H9 (cell line): ENCODE measurements around the gene SPINK13. TPM values are rescaled to one million over a fixed set of nuclear protein-coding genes. Genes with fewer than 3 reads are reported as not detected.

Experiments used
- DNase-seq: peaks from one replicate; pipeline ENCODE4 v3.0.0-alpha.2; 2017
- H2AFZ ChIP-seq: one replicate; pipeline ENCODE4 v1.6.1; 2013; ENCODE audit warnings: mild to moderate bottlenecking, low read length, control low read depth, moderate library complexity
- H2AK5ac ChIP-seq: 2 replicates; pipeline ENCODE4 v1.6.1; 2013; ENCODE audit warnings: low read length, control low read depth, mixed read lengths; ENCODE audit not compliant: insufficient read length
- H2BK120ac ChIP-seq: one replicate; pipeline ENCODE4 v1.6.1; 2013; ENCODE audit warnings: low read depth, mild to moderate bottlenecking, low read length, control low read depth, inconsistent platforms; ENCODE audit not compliant: poor library complexity, severe bottlenecking
- H2BK12ac ChIP-seq: 2 replicates; pipeline ENCODE4 v1.6.1; 2013; ENCODE audit warnings: low read length, control low read depth, mixed read lengths, low read depth; ENCODE audit not compliant: insufficient read length
- H2BK15ac ChIP-seq: 2 replicates; pipeline ENCODE4 v1.6.1; 2013; ENCODE audit warnings: low read depth, low read length, control low read depth
- H2BK20ac ChIP-seq: one replicate; pipeline ENCODE4 v1.6.1; 2013; ENCODE audit warnings: low read depth, mild to moderate bottlenecking, low read length, control low read depth, inconsistent platforms; ENCODE audit not compliant: poor library complexity, severe bottlenecking
- H2BK5ac ChIP-seq: 2 replicates; pipeline ENCODE4 v1.6.1; 2013; ENCODE audit warnings: low read length, control low read depth, mixed read lengths; ENCODE audit not compliant: insufficient read length
- H3K14ac ChIP-seq: 2 replicates; pipeline ENCODE4 v1.6.1; 2013; ENCODE audit warnings: low read length, control low read depth; ENCODE audit not compliant: insufficient read depth
- H3K18ac ChIP-seq: 2 replicates; pipeline ENCODE4 v1.6.1; 2013; ENCODE audit warnings: low read depth, mild to moderate bottlenecking, mixed read lengths, low read length, control low read depth; ENCODE audit not compliant: insufficient read length
- H3K23ac ChIP-seq: 2 replicates; pipeline ENCODE4 v1.6.1; 2013; ENCODE audit warnings: low read length, control low read depth, mixed read lengths, low read depth; ENCODE audit not compliant: insufficient read length
- H3K23me2 ChIP-seq: 2 replicates; pipeline ENCODE4 v1.6.1; 2013; ENCODE audit warnings: low read depth, mild to moderate bottlenecking, mixed read lengths, low read length, control low read depth; ENCODE audit not compliant: insufficient read length, poor library complexity, severe bottlenecking
- H3K27ac ChIP-seq: 2 replicates; pipeline ENCODE4 v1.5.1; 2013; ENCODE audit warnings: low read length, control low read depth, mixed read lengths, low read depth; ENCODE audit not compliant: insufficient read length
- H3K27me3 ChIP-seq: 2 replicates; pipeline ENCODE4 v1.6.1; 2013; ENCODE audit warnings: low read length, control low read depth, inconsistent platforms; ENCODE audit not compliant: insufficient read depth
- H3K4ac ChIP-seq: 2 replicates; pipeline ENCODE4 v1.6.1; 2013; ENCODE audit warnings: low read depth, mild to moderate bottlenecking, control low read depth, inconsistent platforms, low read length, moderate library complexity
- H3K4me1 ChIP-seq: 2 replicates; pipeline ENCODE4 v1.6.1; 2013; ENCODE audit warnings: low read length, control low read depth, inconsistent platforms; ENCODE audit not compliant: insufficient read depth
- H3K4me2 ChIP-seq: 2 replicates; pipeline ENCODE4 v1.6.1; 2013; ENCODE audit warnings: low read length, control low read depth, mixed read lengths; ENCODE audit not compliant: insufficient read length, insufficient read depth
- H3K56ac ChIP-seq: 2 replicates; pipeline ENCODE4 v1.6.1; 2013; ENCODE audit warnings: low read depth, mild to moderate bottlenecking, mixed read lengths, low read length, control low read depth; ENCODE audit not compliant: insufficient read length
- H3K79me1 ChIP-seq: 2 replicates; pipeline ENCODE4 v1.6.1; 2013; ENCODE audit warnings: low read depth, mild to moderate bottlenecking, moderate library complexity, low read length, control low read depth, inconsistent platforms; ENCODE audit not compliant: insufficient read depth, poor library complexity, severe bottlenecking
- H3K79me2 ChIP-seq: 2 replicates; pipeline ENCODE4 v1.6.1; 2013; ENCODE audit warnings: low read length, control low read depth, inconsistent platforms; ENCODE audit not compliant: insufficient read depth
- H3K9ac ChIP-seq: 2 replicates; pipeline ENCODE4 v1.6.1; 2013; ENCODE audit warnings: low read length, control low read depth, mixed read lengths; ENCODE audit not compliant: insufficient read length; ENCODE audit errors: extremely low read depth
- H3K9me3 ChIP-seq: one replicate; pipeline ENCODE4 v1.6.1; 2013; ENCODE audit warnings: low read depth, low read length, inconsistent platforms; ENCODE audit not compliant: control insufficient read depth
- H3T11ph ChIP-seq: one replicate; pipeline ENCODE4 v1.6.1; 2013; ENCODE audit warnings: mild to moderate bottlenecking, low read length, control low read depth, inconsistent platforms
- H4K20me1 ChIP-seq: one replicate; pipeline ENCODE4 v1.6.1; 2013; ENCODE audit not compliant: control insufficient read depth, insufficient read length, insufficient read depth
- H4K5ac ChIP-seq: 2 replicates; pipeline ENCODE4 v1.6.1; 2013; ENCODE audit warnings: low read depth, mild to moderate bottlenecking, mixed read lengths, low read length, control low read depth; ENCODE audit not compliant: insufficient read length
- H4K8ac ChIP-seq: replicated peaks from 2 replicates; pipeline ENCODE4 v1.6.1; 2013; ENCODE audit warnings: low read length, control low read depth, mixed read lengths, low read depth; ENCODE audit not compliant: insufficient read length
- H4K91ac ChIP-seq: 2 replicates; pipeline ENCODE4 v1.6.1; 2013; ENCODE audit warnings: low read depth, mild to moderate bottlenecking, moderate library complexity, mixed read lengths, low read length, control low read depth; ENCODE audit not compliant: insufficient read length
- H3K27ac Mint-ChIP-seq, 3 experiments: 2 replicates in 2 of 3; 3 replicates in 1 of 3; pipeline ENCODE4 v1.8.0; 2020 to 2021; ENCODE audit warnings: mixed read lengths in 3 of 3, mild to moderate bottlenecking in 1 of 3, moderate library complexity in 1 of 3
- H3K27me3 Mint-ChIP-seq: 2 replicates; pipeline ENCODE4 v1.8.0; 2021; ENCODE audit warnings: low read depth, mild to moderate bottlenecking, moderate library complexity, mixed read lengths
- H3K36me3 Mint-ChIP-seq, 3 experiments: 2 replicates in 2 of 3; 3 replicates in 1 of 3; pipeline ENCODE4 v1.8.0; 2020 to 2021; ENCODE audit warnings: low read depth in 3 of 3, mixed read lengths in 3 of 3; ENCODE audit not compliant: insufficient read depth in 1 of 3
- H3K4me1 Mint-ChIP-seq, 2 experiments: 2 replicates each; pipeline ENCODE4 v1.8.0; 2020; ENCODE audit warnings: mixed read lengths in 2 of 2
- H3K4me3 Mint-ChIP-seq, 2 experiments: 2 replicates in 1 of 2; 3 replicates in 1 of 2; pipeline ENCODE4 v1.8.0; 2020 to 2021; ENCODE audit warnings: mild to moderate bottlenecking in 2 of 2, mixed read lengths in 2 of 2, moderate library complexity in 1 of 2
- H3K9me3 Mint-ChIP-seq, 2 experiments: 2 replicates in 1 of 2; 3 replicates in 1 of 2; pipeline ENCODE4 v1.8.0; 2020; ENCODE audit warnings: mild to moderate bottlenecking in 2 of 2, mixed read lengths in 2 of 2, moderate library complexity in 1 of 2
- WGBS: extraction: QIAGEN DNeasy Blood & Tissue Kit; methylation state at CpG from one replicate; pipeline ENCODE4 v1.1.7; 2013; ENCODE audit warnings: missing lambda C conversion rate, low lambda C conversion rate, mixed read lengths; ENCODE audit not compliant: insufficient read length; ENCODE audit errors: extremely low coverage; 5-methylcytosine and 5-hydroxymethylcytosine counted together
- total RNA-seq: library from RNA; stranded (reverse); gene quantifications from 2 replicates; pipeline ENCODE4 v1.2.1, GENCODE V29; 2021
- TF ChIP-seq, protein P1 (sequence below): fragments of 200-600 bp; sonication (generic); conservative IDR thresholded peaks from 3 replicates; pipeline ENCODE4 v1.8.0; 2021; ENCODE audit warnings: antibody characterized with exemption, mild to moderate bottlenecking

Gene SPINK13
- total RNA-seq, 1 experiment from 2014 or later = not detected

DNA sequence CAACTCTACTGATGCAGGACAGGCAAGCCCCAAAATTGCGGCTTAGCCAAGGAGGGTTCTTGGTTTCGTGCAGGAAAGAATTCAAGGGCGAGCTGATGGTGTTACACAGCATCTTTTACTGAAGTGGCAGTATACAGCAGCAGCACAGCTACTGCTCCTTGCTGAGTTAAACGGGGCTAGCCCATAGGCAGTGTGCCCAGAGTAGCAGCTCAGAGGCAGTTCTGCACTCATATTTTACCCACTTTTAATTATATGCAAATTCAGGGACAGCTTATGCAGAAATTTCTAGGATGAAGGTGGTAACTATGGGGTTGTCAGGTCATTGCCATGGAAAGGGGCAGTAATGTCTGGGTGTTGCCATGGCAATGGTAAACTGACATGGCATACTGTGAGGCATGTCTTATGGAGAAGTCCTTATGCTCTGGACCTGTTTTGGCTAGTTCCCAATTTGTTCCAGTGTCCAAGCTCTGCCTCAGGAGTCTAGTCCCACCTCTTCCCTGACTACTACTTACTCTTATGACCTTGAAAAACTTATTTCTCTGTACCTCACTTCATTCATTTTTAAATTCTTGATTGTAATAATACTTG is 64.8 kb downstream of the SPINK13 start:
- WGBS = no CpG with 5 or more reads among the region's 4 CpGs
- DNase-seq = no peak
- no peak overlapping the region for H3K27ac ChIP-seq
- H2BK20ac ChIP-seq = no peak overlapping the region
- H3K4me1 ChIP-seq = no peaks in the 10 kb centered on the region
- no peak overlapping the region for H2BK15ac ChIP-seq
- Mint-ChIP-seq H3K4me3 (no peak overlapping the region), H3K9me3 (peaks cover 12 to 16% of the 10 kb centered on the region in 2 experiments), H3K4me1 (no peaks in the 10 kb centered on the region), H3K36me3 (peaks cover 0 to 10% (median 0%) of the 10 kb centered on the region in 3 experiments; a peak in 3 of 7 replicates), H3K27me3 (peaks cover 13% of the 10 kb centered on the region), H3K27ac (no peak overlapping the region)
- no peak overlapping the region for H3K14ac ChIP-seq
- no peak overlapping the region for H3K23ac ChIP-seq
- H3K9ac ChIP-seq = no peak overlapping the region
- H4K8ac ChIP-seq = no peak overlapping the region
- no peak overlapping the region for H4K5ac ChIP-seq
- no peaks in the 10 kb centered on the region for H4K20me1 ChIP-seq
- TF ChIP-seq, protein P1, sequence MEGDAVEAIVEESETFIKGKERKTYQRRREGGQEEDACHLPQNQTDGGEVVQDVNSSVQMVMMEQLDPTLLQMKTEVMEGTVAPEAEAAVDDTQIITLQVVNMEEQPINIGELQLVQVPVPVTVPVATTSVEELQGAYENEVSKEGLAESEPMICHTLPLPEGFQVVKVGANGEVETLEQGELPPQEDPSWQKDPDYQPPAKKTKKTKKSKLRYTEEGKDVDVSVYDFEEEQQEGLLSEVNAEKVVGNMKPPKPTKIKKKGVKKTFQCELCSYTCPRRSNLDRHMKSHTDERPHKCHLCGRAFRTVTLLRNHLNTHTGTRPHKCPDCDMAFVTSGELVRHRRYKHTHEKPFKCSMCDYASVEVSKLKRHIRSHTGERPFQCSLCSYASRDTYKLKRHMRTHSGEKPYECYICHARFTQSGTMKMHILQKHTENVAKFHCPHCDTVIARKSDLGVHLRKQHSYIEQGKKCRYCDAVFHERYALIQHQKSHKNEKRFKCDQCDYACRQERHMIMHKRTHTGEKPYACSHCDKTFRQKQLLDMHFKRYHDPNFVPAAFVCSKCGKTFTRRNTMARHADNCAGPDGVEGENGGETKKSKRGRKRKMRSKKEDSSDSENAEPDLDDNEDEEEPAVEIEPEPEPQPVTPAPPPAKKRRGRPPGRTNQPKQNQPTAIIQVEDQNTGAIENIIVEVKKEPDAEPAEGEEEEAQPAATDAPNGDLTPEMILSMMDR = no peak
- no peak overlapping the region for H2BK120ac ChIP-seq
- H3K4ac ChIP-seq = no peak overlapping the region
- no peaks in the 10 kb centered on the region for H3K23me2 ChIP-seq
- H2AFZ ChIP-seq = no peak overlapping the region
- H3K79me2 ChIP-seq = no peaks in the 10 kb centered on the region
- no peak overlapping the region for H3K4me2 ChIP-seq
- H3K9me3 ChIP-seq = no peaks in the 10 kb centered on the region
- H3K27me3 ChIP-seq = no peaks in the 10 kb centered on the region
- no peak overlapping the region for H2BK5ac ChIP-seq
- no peak overlapping the region for H2BK12ac ChIP-seq
- no peak overlapping the region for H3K18ac ChIP-seq
- H4K91ac ChIP-seq = no peak overlapping the region
- H3K56ac ChIP-seq = no peak overlapping the region
- no peak overlapping the region for H2AK5ac ChIP-seq
- H3T11ph ChIP-seq = no peak overlapping the region
- H3K79me1 ChIP-seq = no peaks in the 10 kb centered on the region
